Measurements from ENCODE around the gene APOBR.
"Not testable (repeated sequence)": the region's sequence is repeated elsewhere in the genome, so short reads cannot be mapped to it uniquely, and the experiment has no call there.

DNA sequence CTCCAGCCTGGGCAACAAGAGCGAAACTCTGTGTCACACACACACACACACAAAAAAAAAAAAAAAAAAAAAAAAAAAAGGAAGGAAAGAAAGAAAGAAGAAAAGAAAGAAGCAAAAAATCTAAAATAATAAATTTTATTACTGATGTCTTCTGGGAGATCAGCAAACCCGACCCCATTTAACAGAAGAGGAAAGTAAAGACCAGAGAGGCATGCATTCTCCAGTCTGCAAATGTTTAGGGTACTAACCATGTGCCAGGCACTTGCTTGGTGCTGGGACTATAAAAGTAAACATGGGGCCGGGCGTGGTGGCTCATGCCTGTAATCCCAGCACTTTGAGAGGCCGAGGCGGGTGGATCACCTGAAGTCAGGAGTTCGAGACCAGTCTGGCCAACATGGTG is 51.5 kb downstream of the APOBR start:
- TF ChIP-seq, protein P1, sequence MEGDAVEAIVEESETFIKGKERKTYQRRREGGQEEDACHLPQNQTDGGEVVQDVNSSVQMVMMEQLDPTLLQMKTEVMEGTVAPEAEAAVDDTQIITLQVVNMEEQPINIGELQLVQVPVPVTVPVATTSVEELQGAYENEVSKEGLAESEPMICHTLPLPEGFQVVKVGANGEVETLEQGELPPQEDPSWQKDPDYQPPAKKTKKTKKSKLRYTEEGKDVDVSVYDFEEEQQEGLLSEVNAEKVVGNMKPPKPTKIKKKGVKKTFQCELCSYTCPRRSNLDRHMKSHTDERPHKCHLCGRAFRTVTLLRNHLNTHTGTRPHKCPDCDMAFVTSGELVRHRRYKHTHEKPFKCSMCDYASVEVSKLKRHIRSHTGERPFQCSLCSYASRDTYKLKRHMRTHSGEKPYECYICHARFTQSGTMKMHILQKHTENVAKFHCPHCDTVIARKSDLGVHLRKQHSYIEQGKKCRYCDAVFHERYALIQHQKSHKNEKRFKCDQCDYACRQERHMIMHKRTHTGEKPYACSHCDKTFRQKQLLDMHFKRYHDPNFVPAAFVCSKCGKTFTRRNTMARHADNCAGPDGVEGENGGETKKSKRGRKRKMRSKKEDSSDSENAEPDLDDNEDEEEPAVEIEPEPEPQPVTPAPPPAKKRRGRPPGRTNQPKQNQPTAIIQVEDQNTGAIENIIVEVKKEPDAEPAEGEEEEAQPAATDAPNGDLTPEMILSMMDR (IDR thresholded peaks at IDR 0.05) = not testable (repeated sequence)
- not testable (repeated sequence) for TF ChIP-seq POLR2AphosphoS5 (IDR thresholded peaks at IDR 0.05; ENCODE audit: insufficient read depth in 1 of 2, low read depth in 1 of 2)

Measured in vagina (tissue), 2 donors.